Measurements from ENCODE around the gene JAZF1.

The JAZF1 gene

DNA sequence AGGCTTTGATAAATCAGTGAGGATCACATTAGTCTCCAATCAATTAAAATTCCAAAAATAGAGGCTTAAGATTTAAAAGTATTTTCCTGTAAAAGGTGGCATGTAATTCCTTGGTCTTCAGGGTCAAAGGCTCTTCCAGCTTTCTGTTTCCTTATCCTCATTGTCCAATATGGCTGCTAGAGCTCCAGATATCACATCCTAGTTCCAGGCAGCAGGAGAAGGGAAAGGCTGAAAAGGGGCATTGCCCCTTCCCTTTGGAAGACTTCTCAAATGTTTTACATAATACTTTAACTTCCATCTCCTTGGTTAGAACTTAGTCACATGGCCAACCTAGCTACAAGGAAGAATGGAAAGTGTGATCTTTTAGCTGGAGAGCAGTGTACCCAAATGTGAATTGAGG is 39.2 kb upstream of the JAZF1 start:
- no peaks in the 10 kb centered on the region for H3K9me3 ChIP-seq (ENCODE audit: control insufficient read depth, low read length)
- H3K4me3 ChIP-seq (ENCODE audit: insufficient read depth in 1 of 2, low read depth in 1 of 2, low read length in 2 of 2): no peak overlapping the region
- no peak overlapping the region for H4K8ac ChIP-seq (ENCODE audit: low read length)
- H3K36me3 ChIP-seq (ENCODE audit: control insufficient read depth in 1 of 2, insufficient read depth in 2 of 2, low read depth in 1 of 2, low read length in 2 of 2): no peaks in the 10 kb centered on the region
- H2BK5ac ChIP-seq (ENCODE audit: low read depth, low read length, poor library complexity, severe bottlenecking): no peak overlapping the region
- H2AFZ ChIP-seq (ENCODE audit: low read depth, low read length): no peak overlapping the region
- H2AK5ac ChIP-seq (ENCODE audit: low read length, severe bottlenecking): no peak overlapping the region
- H3K27me3 ChIP-seq (ENCODE audit: control insufficient read depth in 1 of 2, insufficient read depth in 1 of 2, low read length in 2 of 2): no peaks in the 10 kb centered on the region
- H3K14ac ChIP-seq (ENCODE audit: low read length in 2 of 2): no peak overlapping the region
- no peak overlapping the region for H2BK12ac ChIP-seq (ENCODE audit: low read length in 2 of 2)
- DNase-seq: no peak
- no peak overlapping the region for H3K18ac ChIP-seq (ENCODE audit: low read depth in 1 of 2, low read length in 2 of 2)
- no peak overlapping the region for H3K27ac ChIP-seq (ENCODE audit: low read length, poor library complexity, severe bottlenecking)
- H4K91ac ChIP-seq (ENCODE audit: low read length): no peak overlapping the region
- H3K4ac ChIP-seq (ENCODE audit: low read depth in 1 of 2, low read length in 2 of 2): no peak overlapping the region
- no peak overlapping the region for H3K4me2 ChIP-seq (ENCODE audit: low read length, poor library complexity, severe bottlenecking)
- no peak overlapping the region for H3K9ac ChIP-seq (ENCODE audit: low read length)
- no peak overlapping the region for H2BK120ac ChIP-seq (ENCODE audit: low read depth, low read length)
- no peaks in the 10 kb centered on the region for H3K4me1 ChIP-seq (ENCODE audit: control insufficient read depth, insufficient read depth, low read depth, low read length)
- no peaks in the 10 kb centered on the region for H3K79me1 ChIP-seq (replicated peaks; ENCODE audit: low read length, poor library complexity, severe bottlenecking)
- no peak overlapping the region for H3K23ac ChIP-seq (ENCODE audit: low read length in 2 of 2)
- H2BK15ac ChIP-seq (ENCODE audit: low read depth, poor library complexity, severe bottlenecking): no peak overlapping the region

DNA sequence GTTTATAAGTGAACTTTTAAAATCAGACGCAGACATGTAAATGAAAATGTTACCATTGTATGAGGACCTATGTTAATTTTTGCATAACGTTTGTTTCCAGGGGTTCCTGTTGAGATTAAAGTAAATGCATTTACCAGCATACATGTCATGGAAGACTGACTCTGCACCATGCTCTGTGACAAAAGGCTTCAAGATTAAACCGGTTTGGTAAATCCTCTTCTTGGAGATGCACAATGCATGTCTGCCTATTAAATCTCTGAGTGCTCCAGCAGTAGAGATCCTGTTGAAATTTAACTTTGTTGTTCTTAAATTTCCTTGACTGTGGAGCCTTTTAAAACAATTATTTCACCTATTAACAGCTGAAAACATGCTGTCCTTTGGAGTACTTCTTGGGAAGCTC is 36.5 kb upstream of the JAZF1 start:
- Histone ChIP-seq H3K27me3 (ENCODE audit: control insufficient read depth in 1 of 2, insufficient read depth in 1 of 2, low read length in 2 of 2) (no peaks in the 10 kb centered on the region), H3K4me2 (ENCODE audit: low read length, poor library complexity, severe bottlenecking) (no peak overlapping the region), H3K18ac (ENCODE audit: low read depth in 1 of 2, low read length in 2 of 2) (no peak overlapping the region), H2BK5ac (ENCODE audit: low read depth, low read length, poor library complexity, severe bottlenecking) (no peak overlapping the region), H3K27ac (ENCODE audit: low read length, poor library complexity, severe bottlenecking) (no peak overlapping the region), H2AFZ (ENCODE audit: low read depth, low read length) (no peak overlapping the region), H3K14ac (ENCODE audit: low read length in 2 of 2) (no peak overlapping the region), H3K9ac (ENCODE audit: low read length) (no peak overlapping the region), H3K4me1 (ENCODE audit: control insufficient read depth, insufficient read depth, low read depth, low read length) (no peaks in the 10 kb centered on the region), H3K23ac (ENCODE audit: low read length in 2 of 2) (no peak overlapping the region), H4K91ac (ENCODE audit: low read length) (no peak overlapping the region), H3K36me3 (ENCODE audit: control insufficient read depth in 1 of 2, insufficient read depth in 2 of 2, low read depth in 1 of 2, low read length in 2 of 2) (no peaks in the 10 kb centered on the region), H3K79me1 (replicated peaks; ENCODE audit: low read length, poor library complexity, severe bottlenecking) (no peaks in the 10 kb centered on the region), H2BK120ac (ENCODE audit: low read depth, low read length) (no peak overlapping the region), H3K4ac (ENCODE audit: low read depth in 1 of 2, low read length in 2 of 2) (no peak overlapping the region), H2BK15ac (ENCODE audit: low read depth, poor library complexity, severe bottlenecking) (no peak overlapping the region), H2BK12ac (ENCODE audit: low read length in 2 of 2) (no peak overlapping the region), H3K9me3 (ENCODE audit: control insufficient read depth, low read length) (no peaks in the 10 kb centered on the region), H4K8ac (ENCODE audit: low read length) (no peak overlapping the region), H2AK5ac (ENCODE audit: low read length, severe bottlenecking) (no peak overlapping the region), H3K4me3 (ENCODE audit: insufficient read depth in 1 of 2, low read depth in 1 of 2, low read length in 2 of 2) (no peak overlapping the region)
- DNase-seq: no peak
- WGBS: 93% methylated on average over 3 of the region's 3 CpGs

DNA sequence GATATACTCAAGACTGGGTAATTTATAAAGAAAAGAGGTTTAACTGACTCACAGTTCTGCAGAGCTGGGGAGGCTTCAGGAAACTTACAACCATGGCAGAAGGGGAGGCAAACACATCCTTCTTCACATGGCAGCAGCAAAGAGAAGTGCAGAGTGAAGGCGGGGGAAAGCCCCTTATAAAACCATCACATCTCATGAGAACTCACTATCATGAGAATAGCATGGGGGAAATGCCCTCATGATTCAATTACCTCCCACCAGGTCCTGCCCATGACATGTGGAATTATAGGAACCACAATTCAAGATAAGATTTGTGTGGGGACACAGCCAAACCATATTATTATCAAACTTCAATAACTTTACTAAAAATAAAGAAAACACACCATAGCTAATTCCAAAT is 30.4 kb upstream of the JAZF1 start:
- Histone ChIP-seq H3K4me1 (ENCODE audit: control insufficient read depth, insufficient read depth, low read depth, low read length) (no peaks in the 10 kb centered on the region), H3K4me2 (ENCODE audit: low read length, poor library complexity, severe bottlenecking) (no peak overlapping the region), H3K18ac (ENCODE audit: low read depth in 1 of 2, low read length in 2 of 2) (no peak overlapping the region), H3K4ac (ENCODE audit: low read depth in 1 of 2, low read length in 2 of 2) (no peak overlapping the region), H4K91ac (ENCODE audit: low read length) (no peak overlapping the region), H3K4me3 (ENCODE audit: insufficient read depth in 1 of 2, low read depth in 1 of 2, low read length in 2 of 2) (no peak overlapping the region), H3K9me3 (ENCODE audit: control insufficient read depth, low read length) (peaks cover 5% of the 10 kb centered on the region), H2BK5ac (ENCODE audit: low read depth, low read length, poor library complexity, severe bottlenecking) (no peak overlapping the region), H3K27me3 (ENCODE audit: control insufficient read depth in 1 of 2, insufficient read depth in 1 of 2, low read length in 2 of 2) (no peaks in the 10 kb centered on the region), H3K14ac (ENCODE audit: low read length in 2 of 2) (no peak overlapping the region), H4K8ac (ENCODE audit: low read length) (no peak overlapping the region), H3K36me3 (ENCODE audit: control insufficient read depth in 1 of 2, insufficient read depth in 2 of 2, low read depth in 1 of 2, low read length in 2 of 2) (no peaks in the 10 kb centered on the region), H3K23ac (ENCODE audit: low read length in 2 of 2) (no peak overlapping the region), H3K9ac (ENCODE audit: low read length) (no peak overlapping the region), H3K79me1 (replicated peaks; ENCODE audit: low read length, poor library complexity, severe bottlenecking) (no peaks in the 10 kb centered on the region), H2BK12ac (ENCODE audit: low read length in 2 of 2) (no peak overlapping the region), H2AK5ac (ENCODE audit: low read length, severe bottlenecking) (no peak overlapping the region), H2BK120ac (ENCODE audit: low read depth, low read length) (no peak overlapping the region), H2BK15ac (ENCODE audit: low read depth, poor library complexity, severe bottlenecking) (no peak overlapping the region), H3K27ac (ENCODE audit: low read length, poor library complexity, severe bottlenecking) (no peak overlapping the region), H2AFZ (ENCODE audit: low read depth, low read length) (no peak overlapping the region)
- 50% methylated on average over 1 of the region's 1 CpG for WGBS
- no peak for DNase-seq

DNA sequence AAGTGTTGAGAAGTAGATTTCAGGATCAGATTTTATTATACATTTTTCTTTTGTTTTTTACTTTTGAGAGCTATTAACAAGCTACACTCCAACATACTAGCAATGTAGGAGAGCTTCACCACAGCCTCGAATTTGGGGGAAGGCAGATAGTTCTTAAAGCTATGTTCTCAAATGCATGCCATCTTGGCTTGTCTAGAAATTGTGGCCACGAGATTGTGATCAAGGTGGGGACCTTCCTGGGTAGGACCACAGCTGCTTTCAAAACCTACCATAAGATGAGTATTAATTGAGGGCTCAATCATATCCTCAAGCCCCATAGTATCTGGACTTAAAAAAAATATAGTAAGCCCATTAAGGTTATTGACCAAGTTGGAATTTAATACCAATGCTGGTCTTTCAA is 27.9 kb upstream of the JAZF1 start:
- Histone ChIP-seq H3K9me3 (ENCODE audit: control insufficient read depth, low read length) (peaks cover 5% of the 10 kb centered on the region), H2BK15ac (ENCODE audit: low read depth, poor library complexity, severe bottlenecking) (no peak overlapping the region)

More for the DNA sequence above, 27.9 kb upstream of the JAZF1 start:
- Histone ChIP-seq H2BK12ac (ENCODE audit: low read length in 2 of 2) (no peak overlapping the region), H2BK120ac (ENCODE audit: low read depth, low read length) (no peak overlapping the region), H3K23ac (ENCODE audit: low read length in 2 of 2) (no peak overlapping the region), H4K91ac (ENCODE audit: low read length) (no peak overlapping the region), H3K18ac (ENCODE audit: low read depth in 1 of 2, low read length in 2 of 2) (no peak overlapping the region), H3K79me1 (replicated peaks; ENCODE audit: low read length, poor library complexity, severe bottlenecking) (no peaks in the 10 kb centered on the region), H2AK5ac (ENCODE audit: low read length, severe bottlenecking) (no peak overlapping the region), H3K14ac (ENCODE audit: low read length in 2 of 2) (no peak overlapping the region), H3K27ac (ENCODE audit: low read length, poor library complexity, severe bottlenecking) (no peak overlapping the region), H2AFZ (ENCODE audit: low read depth, low read length) (no peak overlapping the region), H2BK5ac (ENCODE audit: low read depth, low read length, poor library complexity, severe bottlenecking) (no peak overlapping the region), H3K9ac (ENCODE audit: low read length) (no peak overlapping the region), H3K4me2 (ENCODE audit: low read length, poor library complexity, severe bottlenecking) (no peak overlapping the region), H3K4me3 (ENCODE audit: insufficient read depth in 1 of 2, low read depth in 1 of 2, low read length in 2 of 2) (no peak overlapping the region), H4K8ac (ENCODE audit: low read length) (no peak overlapping the region), H3K36me3 (ENCODE audit: control insufficient read depth in 1 of 2, insufficient read depth in 2 of 2, low read depth in 1 of 2, low read length in 2 of 2) (no peaks in the 10 kb centered on the region), H3K4me1 (ENCODE audit: control insufficient read depth, insufficient read depth, low read depth, low read length) (no peaks in the 10 kb centered on the region), H3K4ac (ENCODE audit: low read depth in 1 of 2, low read length in 2 of 2) (no peak overlapping the region), H3K27me3 (ENCODE audit: control insufficient read depth in 1 of 2, insufficient read depth in 1 of 2, low read length in 2 of 2) (no peaks in the 10 kb centered on the region)
- no peak for DNase-seq
- WGBS: 50% methylated on average over 1 of the region's 2 CpGs
